Iris pigment epithelial cell (primary cell): Measurements from ENCODE around the gene SNAP47.

ENCODE experiments used
- DNase-seq: peaks from one replicate; pipeline ENCODE4 v3.0.0-alpha.2; 2011; ENCODE audit warnings: low read depth

SNAP47 gene

GRCh38 chr1:227731696-227732585 lies 3.3 kb upstream of the SNAP47 start:
- DNase-seq: no peak

DNA sequence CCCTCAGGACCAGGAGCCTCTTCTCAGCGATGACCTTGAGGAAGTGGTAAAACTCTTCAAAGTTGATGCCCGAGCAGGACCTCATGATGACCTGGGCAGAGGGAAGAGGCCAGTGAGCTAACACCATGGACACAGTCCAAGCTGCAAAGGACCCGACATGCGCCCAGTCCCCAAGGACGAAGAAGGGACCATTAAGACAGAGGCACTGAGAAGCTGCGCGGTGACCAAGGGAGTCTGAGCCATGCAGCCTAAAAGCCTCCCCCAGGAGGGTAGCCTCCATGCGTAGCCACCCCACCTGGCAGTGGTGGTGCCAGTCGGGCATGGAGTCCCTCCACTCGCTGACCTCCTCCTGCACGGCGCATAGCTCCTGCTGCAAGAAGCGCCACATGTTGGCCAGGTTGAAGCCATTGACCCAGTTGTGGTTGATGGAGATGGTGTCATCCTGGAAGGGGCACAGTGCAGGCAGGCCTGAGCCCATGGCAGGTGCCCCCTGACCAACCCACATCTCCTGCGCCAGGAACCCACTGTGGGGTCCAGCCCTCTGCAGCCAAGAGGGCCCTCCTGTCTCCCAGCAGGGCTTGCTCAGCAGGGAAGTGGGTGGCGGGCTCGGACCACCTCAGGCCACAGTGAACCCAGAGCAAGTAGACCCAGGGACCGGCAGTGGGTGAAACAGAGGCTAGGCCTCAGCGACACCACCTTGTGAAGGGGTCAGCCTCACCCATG lies 2.5 kb upstream of the SNAP47 start:
- no peak for DNase-seq

GRCh38 chr1:227733309-227733705 lies 1.9 kb upstream of the SNAP47 start:
- no peak for DNase-seq

DNA sequence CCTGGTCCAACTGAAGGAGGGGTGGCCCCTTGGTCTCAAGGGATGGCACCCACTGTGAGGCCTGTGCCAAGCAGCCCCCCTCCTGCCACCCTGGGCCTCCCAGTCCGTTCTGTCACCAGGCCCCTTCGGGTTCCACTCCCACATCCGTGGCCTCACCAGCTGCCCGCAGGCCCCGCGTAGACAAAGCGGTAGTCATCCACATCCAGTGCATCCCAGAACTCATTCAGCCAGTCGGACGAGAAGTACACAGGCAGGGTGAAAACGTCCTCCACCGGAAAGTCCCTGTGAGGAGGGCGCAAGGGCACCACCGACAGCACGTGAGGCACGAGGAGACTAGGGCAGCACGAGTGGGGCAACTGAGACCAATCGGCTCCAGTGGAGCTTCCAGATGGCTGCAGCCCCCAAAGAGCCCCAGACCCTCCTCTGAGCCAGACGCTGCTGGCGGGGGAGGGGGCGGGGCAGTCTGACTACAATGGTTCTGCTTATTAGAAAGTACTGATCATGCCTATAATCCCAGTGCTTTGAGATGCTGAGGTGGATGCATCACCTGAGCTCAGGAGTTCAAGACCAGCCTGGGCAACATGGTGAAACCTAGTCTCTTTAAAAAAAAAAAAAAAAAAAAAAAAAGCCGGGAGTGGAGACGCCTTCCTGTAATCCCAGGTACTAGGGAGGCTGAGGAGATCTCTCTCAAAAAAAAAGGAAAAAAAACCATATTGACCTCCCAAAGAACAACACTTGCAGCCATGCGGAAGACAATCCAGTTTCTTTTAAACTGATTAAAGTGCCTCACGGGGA lies 1.3 kb upstream of the SNAP47 start:
- no peak for DNase-seq

DNA sequence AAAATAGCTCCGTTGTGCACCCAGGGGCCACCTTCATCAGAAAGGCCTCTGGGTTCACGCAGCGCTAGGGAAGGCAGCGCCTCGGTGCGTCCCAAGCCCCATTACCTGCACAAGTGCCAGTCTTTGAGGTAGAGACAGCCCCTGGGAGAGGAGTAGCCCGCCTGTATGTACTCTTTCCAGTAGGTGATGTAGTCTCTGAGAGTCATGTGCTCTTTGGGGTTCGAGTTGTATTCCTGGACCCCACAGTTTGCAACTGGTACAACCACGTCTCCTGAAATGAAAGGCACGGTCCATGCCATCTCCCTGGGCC lies 734 bp upstream of the SNAP47 start:
- no peak for DNase-seq

- DNase-seq: no peak
Measured at GRCh38 chr1:227735539-227736285, 477 bp downstream of the SNAP47 start.

- DNase-seq: no peak
Measured at GRCh38 chr1:227736814-227737432, 1.7 kb downstream of the SNAP47 start.

GRCh38 chr1:227738820-227739219 lies 3.6 kb downstream of the SNAP47 start:
- no peak for DNase-seq

- DNase-seq: no peak
Measured at GRCh38 chr1:227739636-227740035, 4.4 kb downstream of the SNAP47 start.

DNA sequence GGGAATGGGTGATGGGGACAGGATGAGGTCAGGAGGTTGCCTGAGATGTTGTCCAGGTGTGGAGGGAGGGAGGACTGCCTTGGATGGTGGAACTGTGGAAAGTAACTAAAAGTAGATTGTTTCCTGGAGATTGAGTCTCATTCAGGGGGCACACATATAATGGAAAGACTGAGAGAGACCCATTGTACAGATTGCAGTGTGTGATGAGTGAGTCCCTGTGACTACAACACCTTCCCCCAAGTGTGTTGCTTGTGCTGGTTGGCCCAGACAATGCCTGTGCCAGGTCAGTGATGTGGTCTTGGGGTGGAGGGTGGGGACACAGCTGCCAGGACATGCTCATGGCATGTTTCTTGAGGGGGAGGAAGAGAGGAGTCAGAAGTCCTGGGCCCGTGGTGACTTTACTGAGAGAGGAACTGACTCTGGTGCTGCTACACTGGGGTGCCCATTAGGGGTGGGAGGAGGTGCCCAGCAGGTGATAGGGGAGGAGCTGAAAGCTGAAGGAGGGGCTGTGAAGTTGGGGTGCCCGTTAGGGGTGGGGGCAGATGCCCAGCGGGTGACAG lies 5.2 kb downstream of the SNAP47 start:
- DNase-seq: no peak

DNA sequence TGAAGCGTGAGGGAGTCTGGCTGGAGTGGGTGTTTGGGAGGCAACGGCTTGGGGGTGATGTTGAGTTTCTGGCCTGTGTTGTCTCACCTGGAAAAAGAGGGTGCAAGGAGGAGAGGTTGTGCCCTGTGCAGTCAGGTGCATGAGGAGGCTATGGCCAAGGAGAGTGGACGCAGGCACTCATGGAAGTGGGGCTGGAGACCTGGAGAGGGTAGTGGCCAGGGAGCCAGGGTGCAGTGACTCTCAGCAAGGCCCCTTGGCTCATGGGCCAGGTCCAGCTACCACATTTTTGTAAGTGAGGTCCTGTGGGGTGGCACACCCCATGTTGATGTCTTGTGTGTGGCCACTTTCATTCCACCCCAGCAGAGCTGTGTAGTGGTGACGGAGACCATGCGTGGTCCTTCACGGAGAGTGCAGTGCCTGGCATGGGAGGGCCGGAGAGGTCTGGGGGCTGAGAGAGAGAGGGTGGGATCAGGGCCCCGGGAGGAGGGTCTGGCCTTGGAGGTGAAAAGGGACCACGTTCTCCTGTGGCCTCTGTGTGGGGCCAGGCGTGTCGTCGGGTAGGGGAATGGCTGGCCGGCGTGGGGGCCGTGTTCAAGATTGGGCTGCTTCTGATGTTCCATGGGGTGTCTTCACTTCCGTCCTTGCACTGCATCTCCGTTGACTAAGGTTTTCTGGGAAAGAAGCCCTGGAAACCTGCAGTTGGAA lies 6.1 kb downstream of the SNAP47 start:
- no peak for DNase-seq

- no peak for DNase-seq
Measured at GRCh38 chr1:227742738-227743715, 7.8 kb downstream of the SNAP47 start.

GRCh38 chr1:227744668-227745067 lies 9.4 kb downstream of the SNAP47 start:
- DNase-seq: no peak

GRCh38 chr1:227745568-227746265 lies 10.5 kb downstream of the SNAP47 start:
- DNase-seq: no peak

- DNase-seq: no peak
Measured at GRCh38 chr1:227746676-227747075, 11.4 kb downstream of the SNAP47 start.

DNA sequence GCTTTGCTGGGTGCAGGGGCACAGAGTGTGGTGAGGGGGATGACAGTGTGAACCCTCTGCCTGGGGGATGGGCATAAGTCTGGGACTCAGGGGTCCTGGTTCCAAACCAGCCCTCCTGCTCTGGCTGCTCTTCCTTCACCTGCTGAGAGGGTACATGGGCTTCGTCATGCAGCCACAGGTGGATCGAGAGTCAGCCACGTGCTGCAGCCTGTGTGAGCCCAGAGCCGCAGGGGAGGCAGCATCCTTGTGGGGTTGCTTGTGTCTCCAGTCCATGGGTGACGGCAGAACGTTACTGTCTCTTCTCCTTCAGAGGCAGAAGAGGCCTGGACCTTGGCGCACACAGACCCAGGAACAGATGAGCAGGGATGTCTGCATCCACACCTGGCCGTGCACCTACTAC lies 12.1 kb downstream of the SNAP47 start:
- no peak for DNase-seq

- no peak for DNase-seq
Measured at GRCh38 chr1:227747948-227748495, 12.8 kb downstream of the SNAP47 start.

GRCh38 chr1:227748496-227749182 lies 13.4 kb downstream of the SNAP47 start:
- DNase-seq: no peak
